Body of pancreas (tissue), 4 donors: ENCODE results near the gene SPRR4.

Experiments used
- CTCF ChIP-seq, 7 experiments: fragments of 450-650 bp in 4 of 7; fragments of 200-600 bp in 3 of 7; sonication (generic) in 3 of 7; IDR thresholded peaks; one replicate each; pipeline ENCODE4 v1.5.1; 2016 to 2019; ENCODE audit warnings: antibody characterized with exemption in 7 of 7
- POLR2A ChIP-seq, 3 donors: fragments of 450-650 bp; IDR thresholded peaks; one replicate each; pipeline ENCODE4 v1.6.1; 2016; ENCODE audit warnings: antibody characterized with exemption in 3 of 3, mild to moderate bottlenecking in 2 of 3

GRCh38 chr1:153000294-153000693 is 29.8 kb downstream of the SPRR4 start:
- TF ChIP-seq CTCF (IDR thresholded peaks at IDR 0.05) = no peak
- no peak for TF ChIP-seq POLR2A (IDR thresholded peaks at IDR 0.05)
